Thyroid gland (tissue), 4 donors: ENCODE measurements around the gene WDR87. TPM values are rescaled to one million over a fixed set of nuclear protein-coding genes. Genes with fewer than 3 reads are reported as not detected.
"Not testable (repeated sequence)": the region's sequence is repeated elsewhere in the genome, so short reads cannot be mapped to it uniquely, and the experiment has no call there.

Experiments used
- DNase-seq, 2 donors: peaks; one replicate each; pipeline ENCODE4 v3.0.0-alpha.2; 2019
- H3K27ac ChIP-seq, 3 donors: fragments of 200-600 bp; sonication (generic); 1 replicate in 2 of 3; 2 replicates in 1 of 3; pipeline ENCODE4 v1.5.1; 2016 to 2019; ENCODE audit warnings: mild to moderate bottlenecking in 1 of 3, moderate library complexity in 1 of 3
- H3K27me3 ChIP-seq: fragments of 200-600 bp; sonication (generic); one replicate; pipeline ENCODE4 v1.5.1; 2019
- H3K36me3 ChIP-seq, 2 donors: fragments of 200-600 bp; sonication (generic); one replicate each; pipeline ENCODE4 v1.5.1; 2016 to 2019
- H3K4me1 ChIP-seq, 2 donors: fragments of 200-600 bp; sonication (generic); one replicate each; pipeline ENCODE4 v1.5.1; 2017 to 2019
- H3K4me3 ChIP-seq, 3 donors: fragments of 200-600 bp; sonication (generic); replicated peaks in 1 of 3; 1 replicate in 2 of 3; 2 replicates in 1 of 3; pipeline ENCODE4 v1.5.1; 2016; ENCODE audit warnings: mild to moderate bottlenecking in 1 of 3
- H3K9me3 ChIP-seq: fragments of 200-600 bp; sonication (generic); one replicate; pipeline ENCODE4 v1.5.1; 2017
- POLR2A ChIP-seq, 2 donors: fragments of 450-650 bp; IDR thresholded peaks; one replicate each; pipeline ENCODE4 v1.6.1; 2017; ENCODE audit warnings: antibody characterized with exemption in 2 of 2, mild to moderate bottlenecking in 2 of 2, moderate library complexity in 1 of 2
- WGBS, 2 donors: methylation state at CpG; one replicate each; pipeline ENCODE4 v1.1.5; 2017; 5-methylcytosine and 5-hydroxymethylcytosine counted together
- intact Hi-C: fragments of 100-400 bp; cut with DNase I; formaldehyde crosslinking; loops from one replicate; pipeline ENCODE4 v1.15.1; 2023
- total RNA-seq, 4 donors: library from RNA; depleted of rRNA; stranded (reverse); fragments of >200 nt; gene quantifications; one replicate each; pipeline ENCODE4 v1.2.3, GENCODE V29; 2016
- TF ChIP-seq, protein P1 (sequence below), 6 experiments: fragments of 200-600 bp in 3 of 6; fragments of 450-650 bp in 3 of 6; sonication (generic) in 3 of 6; IDR thresholded peaks; one replicate each; pipeline ENCODE4 v1.5.1; 2016 to 2019; ENCODE audit warnings: antibody characterized with exemption in 6 of 6, mild to moderate bottlenecking in 2 of 6, inconsistent platforms in 1 of 6, moderate library complexity in 1 of 6

WDR87 gene
- total RNA-seq, 4 donors from 2014 or later: under 0.01 TPM; not detected in 3

DNA sequence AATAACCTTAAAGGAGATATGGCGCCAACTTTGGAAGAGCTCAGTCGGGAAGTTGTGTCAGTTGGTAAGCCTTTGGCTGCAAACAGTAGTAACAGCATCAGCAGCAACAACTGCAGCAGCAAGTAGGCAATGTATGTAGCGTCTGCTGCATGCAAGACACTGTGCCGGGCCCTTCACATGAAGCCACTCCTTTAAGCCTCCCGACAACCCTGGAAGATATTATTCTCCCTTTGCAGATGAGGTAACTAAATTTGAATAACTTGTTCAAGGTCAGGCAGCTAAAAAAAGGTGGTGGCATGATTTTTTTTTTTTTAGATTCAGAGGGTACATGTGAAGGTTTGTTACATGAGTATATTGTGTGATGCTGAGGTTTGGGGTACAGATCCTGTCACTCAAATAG lies 20.3 kb upstream of the WDR87 start:
- WGBS, 2 donors: 78 to 80% methylated on average over 5 of the region's 5 CpGs

DNA sequence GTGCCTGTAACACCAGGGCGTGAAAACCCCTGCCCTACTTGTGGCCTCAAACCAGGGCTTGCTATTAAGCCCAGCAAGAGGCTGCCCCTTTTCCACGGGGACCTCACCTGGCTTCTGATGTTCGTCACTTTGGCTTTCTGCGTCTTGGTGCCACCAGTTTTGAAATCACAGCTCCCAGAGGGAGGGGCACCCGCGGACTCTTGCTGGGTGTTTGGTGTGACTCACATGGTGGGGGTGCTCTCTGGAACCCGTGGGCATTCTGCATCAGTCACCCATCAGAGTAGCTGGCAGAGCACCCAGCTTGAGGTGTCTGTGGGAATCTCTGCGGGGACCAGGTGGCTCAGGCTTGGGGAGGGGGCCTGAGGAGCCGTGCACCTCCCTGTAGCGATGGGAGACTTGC lies 19.9 kb upstream of the WDR87 start:
- no peak for DNase-seq
- H3K27me3 ChIP-seq: no peaks in the 10 kb centered on the region
- WGBS, 2 donors: 91 to 100% methylated on average over 10 of the region's 10 CpGs
- intact Hi-C loops: no loop called here
- H3K4me1 ChIP-seq: peaks cover 26 to 28% of the 10 kb centered on the region in 2 donors
- H3K36me3 ChIP-seq: no peaks in the 10 kb centered on the region
- H3K27ac ChIP-seq: no peak overlapping the region
- H3K4me3 ChIP-seq: no peak overlapping the region
- TF ChIP-seq POLR2A (IDR thresholded peaks at IDR 0.05): no peak
- TF ChIP-seq, protein P1, sequence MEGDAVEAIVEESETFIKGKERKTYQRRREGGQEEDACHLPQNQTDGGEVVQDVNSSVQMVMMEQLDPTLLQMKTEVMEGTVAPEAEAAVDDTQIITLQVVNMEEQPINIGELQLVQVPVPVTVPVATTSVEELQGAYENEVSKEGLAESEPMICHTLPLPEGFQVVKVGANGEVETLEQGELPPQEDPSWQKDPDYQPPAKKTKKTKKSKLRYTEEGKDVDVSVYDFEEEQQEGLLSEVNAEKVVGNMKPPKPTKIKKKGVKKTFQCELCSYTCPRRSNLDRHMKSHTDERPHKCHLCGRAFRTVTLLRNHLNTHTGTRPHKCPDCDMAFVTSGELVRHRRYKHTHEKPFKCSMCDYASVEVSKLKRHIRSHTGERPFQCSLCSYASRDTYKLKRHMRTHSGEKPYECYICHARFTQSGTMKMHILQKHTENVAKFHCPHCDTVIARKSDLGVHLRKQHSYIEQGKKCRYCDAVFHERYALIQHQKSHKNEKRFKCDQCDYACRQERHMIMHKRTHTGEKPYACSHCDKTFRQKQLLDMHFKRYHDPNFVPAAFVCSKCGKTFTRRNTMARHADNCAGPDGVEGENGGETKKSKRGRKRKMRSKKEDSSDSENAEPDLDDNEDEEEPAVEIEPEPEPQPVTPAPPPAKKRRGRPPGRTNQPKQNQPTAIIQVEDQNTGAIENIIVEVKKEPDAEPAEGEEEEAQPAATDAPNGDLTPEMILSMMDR (IDR thresholded peaks at IDR 0.05): no peak
- H3K9me3 ChIP-seq: no peaks in the 10 kb centered on the region

More for the DNA sequence above, 20.3 kb upstream of the WDR87 start:
- no peak for DNase-seq
- no peak for TF ChIP-seq POLR2A (IDR thresholded peaks at IDR 0.05)
- TF ChIP-seq, protein P1 (IDR thresholded peaks at IDR 0.05): no peak
- Histone ChIP-seq H3K4me1 (peaks cover 31 to 32% of the 10 kb centered on the region in 2 donors), H3K4me3 (no peak overlapping the region), H3K27ac (no peak overlapping the region), H3K27me3 (no peaks in the 10 kb centered on the region), H3K36me3 (no peaks in the 10 kb centered on the region), H3K9me3 (no peaks in the 10 kb centered on the region)
- intact Hi-C loops: no loop called here

DNA sequence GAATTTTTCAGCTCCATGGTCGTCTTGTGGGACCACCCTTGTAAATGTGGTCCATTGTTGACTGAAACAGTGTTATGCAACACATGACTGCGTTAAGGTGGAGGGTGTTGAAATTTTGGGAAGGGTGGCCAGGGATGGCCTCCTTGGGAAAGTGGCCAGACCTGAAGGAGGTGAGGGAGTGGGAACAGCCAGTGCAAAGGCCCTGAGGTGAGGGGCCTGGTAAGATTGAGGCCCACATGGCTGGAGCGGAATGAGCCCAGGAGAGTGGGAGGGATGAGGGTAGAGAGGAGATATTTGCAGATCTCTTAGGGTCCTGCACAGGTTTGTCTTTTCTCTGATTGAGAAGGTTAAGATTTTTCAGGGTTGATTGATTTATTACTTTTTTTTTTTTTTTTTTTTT lies 18.8 kb upstream of the WDR87 start:
- no peaks in the 10 kb centered on the region for H3K27me3 ChIP-seq
- 96% methylated on average over 3 of the region's 3 CpGs for WGBS, 2 donors
- no peak overlapping the region for H3K27ac ChIP-seq
- H3K4me3 ChIP-seq: no peak overlapping the region
- DNase-seq: no peak
- H3K36me3 ChIP-seq: no peaks in the 10 kb centered on the region
- TF ChIP-seq POLR2A (IDR thresholded peaks at IDR 0.05): no peak
- TF ChIP-seq, protein P1 (IDR thresholded peaks at IDR 0.05): no peak
- intact Hi-C loops: no loop called here
- H3K9me3 ChIP-seq: no peaks in the 10 kb centered on the region
- peaks cover 23 to 26% of the 10 kb centered on the region in 2 donors for H3K4me1 ChIP-seq

DNA sequence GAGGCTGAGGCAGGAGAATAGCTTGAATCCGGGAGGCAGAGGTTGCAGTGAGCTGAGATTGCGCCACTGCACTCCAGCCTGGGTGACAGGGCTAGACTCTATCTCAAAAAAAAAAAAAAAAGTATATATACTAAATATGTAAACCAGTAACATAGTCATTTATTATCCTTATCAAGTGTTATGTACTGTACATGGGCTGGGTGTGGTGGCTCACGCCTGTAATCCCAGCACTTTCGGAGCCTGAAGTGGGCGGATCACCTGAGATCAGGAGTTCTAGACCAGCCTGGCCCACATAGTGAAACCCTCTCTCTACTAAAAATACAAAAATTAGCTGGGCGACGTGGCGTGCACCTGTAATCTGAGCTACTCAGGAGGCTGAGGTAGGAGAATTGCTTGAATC lies 18.2 kb upstream of the WDR87 start:
- H3K27ac ChIP-seq, H3K4me3 ChIP-seq, DNase-seq, H3K27me3 ChIP-seq, intact Hi-C loops, H3K36me3 ChIP-seq, H3K9me3 ChIP-seq: not testable (repeated sequence)
- peaks cover 16 to 20% of the 10 kb centered on the region in 2 donors for H3K4me1 ChIP-seq
- 97 to 98% methylated on average over 8 of the region's 8 CpGs for WGBS, 2 donors

DNA sequence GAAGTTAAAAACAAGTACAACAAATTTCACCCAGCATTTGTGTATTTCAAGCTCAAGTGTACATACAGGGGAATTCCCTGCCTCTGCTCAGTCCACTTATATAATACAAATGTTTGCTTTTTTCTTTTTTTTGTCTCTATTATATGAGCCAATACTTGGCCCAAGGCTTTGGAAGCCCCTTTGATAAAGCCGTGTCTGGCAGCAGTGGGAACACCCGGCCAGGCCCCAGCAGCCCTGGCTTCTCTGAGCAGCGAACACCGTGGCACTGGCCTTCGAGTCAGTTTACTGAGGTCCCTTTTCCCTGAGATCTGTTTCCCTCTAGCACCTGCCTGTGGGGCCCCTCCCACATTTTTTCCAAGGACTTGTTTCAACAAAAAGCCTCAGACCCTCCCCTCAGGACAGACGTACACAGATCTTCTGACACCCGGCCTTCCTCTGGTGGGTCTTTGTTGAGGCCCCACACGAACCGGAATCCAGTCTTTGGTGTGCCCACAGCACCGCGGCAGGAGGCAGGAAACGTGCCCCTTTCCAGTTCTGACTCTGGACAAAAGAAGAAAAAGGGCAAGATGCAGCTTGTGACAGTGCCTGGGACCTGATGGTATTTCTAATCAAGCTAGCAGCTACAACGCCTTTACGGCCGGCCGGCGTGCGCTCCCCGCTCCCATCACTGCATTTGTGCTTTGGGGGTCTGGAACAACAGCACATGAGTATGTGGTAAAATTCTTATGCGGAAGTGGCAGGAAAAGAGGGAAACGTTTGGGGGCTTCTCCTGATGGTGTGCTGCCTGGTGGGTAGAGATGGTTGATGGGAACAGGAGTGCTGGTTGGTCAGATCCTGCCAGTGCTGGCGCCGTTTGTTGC lies 14.4 kb upstream of the WDR87 start:
- intact Hi-C loops: no loop called here
- H3K4me3 ChIP-seq: no peak overlapping the region
- no peaks in the 10 kb centered on the region for H3K9me3 ChIP-seq
- H3K27me3 ChIP-seq: no peaks in the 10 kb centered on the region
- H3K27ac ChIP-seq: no peak overlapping the region
- 73 to 74% methylated on average over 21 to 23 of the region's 23 CpGs for WGBS, 2 donors
- H3K36me3 ChIP-seq: no peaks in the 10 kb centered on the region
- peaks cover 5 to 17% of the 10 kb centered on the region in 2 donors for H3K4me1 ChIP-seq
- peak; percentile 18 to 20 for DNase-seq
- TF ChIP-seq POLR2A (IDR thresholded peaks at IDR 0.05): no peak
- TF ChIP-seq, protein P1 (IDR thresholded peaks at IDR 0.05): no peak
